ENCODE results near the gene FYB2. TPM values are rescaled to one million over a fixed set of nuclear protein-coding genes. Genes with fewer than 3 reads are reported as not detected.

The FYB2 gene
- total RNA-seq, 1 experiment from 2014 or later, result not detected

GRCh38 chr1:56758794-56759193 lies 60.4 kb downstream of the FYB2 start:
- H3F3A ChIP-seq (ENCODE audit: insufficient read depth, low read depth), result no peaks in the 10 kb centered on the region
- no peaks in the 10 kb centered on the region for H4K20me1 ChIP-seq (ENCODE audit: insufficient read depth)
- H3K4me3 ChIP-seq, result no peak overlapping the region
- no peaks in the 10 kb centered on the region for H3K9me2 ChIP-seq (ENCODE audit: insufficient read depth)
- POLR2A ChIA-PET (ENCODE audit: unreplicated experiment), result no interaction called here
- peaks cover 8% of the 10 kb centered on the region; the same call in 1 of the 2 replicates for H3K4me1 ChIP-seq (replicated peaks; ENCODE audit: insufficient read depth)
- TF ChIP-seq EZH2 (IDR thresholded peaks at IDR 0.05; ENCODE audit: low read depth) (no peak), CTCF (conservative IDR thresholded peaks at IDR 0.05) (no peak)
- no peaks in the 10 kb centered on the region for H3K79me2 ChIP-seq (ENCODE audit: low read depth)
- no peak overlapping the region for H2AFZ ChIP-seq
- no peak for DNase-seq
- CTCF ChIA-PET, result interaction anchor here (0.6 to 0.9 kb wide), 2 partner anchors 39 to 347 kb away, joined by 3 to 5 read pairs; no protein-coding TSS in a partner anchor
- H3K27me3 ChIP-seq (ENCODE audit: insufficient read depth, low read depth), result no peaks in the 10 kb centered on the region
- H3K4me2 ChIP-seq, result no peak overlapping the region
- H3K27ac ChIP-seq, result no peak overlapping the region
- H3K36me3 ChIP-seq (ENCODE audit: low read depth), result no peaks in the 10 kb centered on the region
- no peaks in the 10 kb centered on the region for H3K9me3 ChIP-seq (ENCODE audit: insufficient read depth, low read depth)
- no TSS peak for BruUV-seq (replicated peaks)
- intact Hi-C loops (cut with micrococcal nuclease; ENCODE audit: unreplicated experiment), result loop anchor here (1.0 kb wide), 1 partner anchor 62 kb away; no protein-coding TSS in a partner anchor

- Histone ChIP-seq H4K20me1 (ENCODE audit: insufficient read depth) (no peaks in the 10 kb centered on the region), H3K9me3 (ENCODE audit: insufficient read depth, low read depth) (no peaks in the 10 kb centered on the region), H3K9me2 (ENCODE audit: insufficient read depth) (no peaks in the 10 kb centered on the region), H3K36me3 (ENCODE audit: low read depth) (no peaks in the 10 kb centered on the region), H2AFZ (no peak overlapping the region), H3K79me2 (ENCODE audit: low read depth) (no peaks in the 10 kb centered on the region), H3K4me2 (no peak overlapping the region), H3K27me3 (ENCODE audit: insufficient read depth, low read depth) (no peaks in the 10 kb centered on the region), H3K4me3 (no peak overlapping the region), H3K4me1 (replicated peaks; ENCODE audit: insufficient read depth) (peaks cover 8% of the 10 kb centered on the region; the same call in 1 of the 2 replicates), H3K27ac (no peak overlapping the region), H3F3A (ENCODE audit: insufficient read depth, low read depth) (no peaks in the 10 kb centered on the region)
- ChIA-PET POLR2A (ENCODE audit: unreplicated experiment) (no interaction called here), CTCF (interaction anchor here (0.6 to 0.9 kb wide), 2 partner anchors 40 to 348 kb away, joined by 3 to 5 read pairs; no protein-coding TSS in a partner anchor)
- peak; percentile 23 to 48 for DNase-seq
- TF ChIP-seq CTCF (conservative IDR thresholded peaks at IDR 0.05) (peak; percentile 46; the same call in 1 of the 2 replicates), EZH2 (IDR thresholded peaks at IDR 0.05; ENCODE audit: low read depth) (no peak)
- intact Hi-C loops (cut with micrococcal nuclease; ENCODE audit: unreplicated experiment), result loop anchor here (1.0 kb wide), 1 partner anchor 62 kb away; no protein-coding TSS in a partner anchor
- BruUV-seq (replicated peaks), result no TSS peak
Observed at GRCh38 chr1:56758135-56758534, 61.1 kb downstream of the FYB2 start.

GRCh38 chr1:56755911-56756310 lies 63.3 kb downstream of the FYB2 start:
- H3K4me2 ChIP-seq, result no peak overlapping the region
- peak in 1 of 2 experiments; percentile 51 for DNase-seq
- CTCF ChIA-PET, result no interaction called here
- no peak for TF ChIP-seq CTCF (conservative IDR thresholded peaks at IDR 0.05)
- TF ChIP-seq EZH2 (IDR thresholded peaks at IDR 0.05; ENCODE audit: low read depth), result no peak
- no peak overlapping the region for H3K4me3 ChIP-seq
- no peaks in the 10 kb centered on the region for H3K9me3 ChIP-seq (ENCODE audit: insufficient read depth, low read depth)
- H3K4me1 ChIP-seq (replicated peaks; ENCODE audit: insufficient read depth), result peaks cover 8% of the 10 kb centered on the region; the same call in 1 of the 2 replicates
- no peaks in the 10 kb centered on the region for H3K27me3 ChIP-seq (ENCODE audit: insufficient read depth, low read depth)
- H2AFZ ChIP-seq, result no peak overlapping the region
- no peaks in the 10 kb centered on the region for H3K79me2 ChIP-seq (ENCODE audit: low read depth)
- no peaks in the 10 kb centered on the region for H3K36me3 ChIP-seq (ENCODE audit: low read depth)
- BruUV-seq (replicated peaks), result no TSS peak
- H4K20me1 ChIP-seq (ENCODE audit: insufficient read depth), result no peaks in the 10 kb centered on the region
- no peak overlapping the region for H3K27ac ChIP-seq
- H3F3A ChIP-seq (ENCODE audit: insufficient read depth, low read depth), result no peaks in the 10 kb centered on the region
- intact Hi-C loops (cut with micrococcal nuclease; ENCODE audit: unreplicated experiment), result no loop called here
- H3K9me2 ChIP-seq (ENCODE audit: insufficient read depth), result no peaks in the 10 kb centered on the region
- POLR2A ChIA-PET (ENCODE audit: unreplicated experiment), result no interaction called here
